GM19463 (cell line): ENCODE data around the gene POC5.
"Not testable (repeated sequence)": the region's sequence is repeated elsewhere in the genome, so short reads cannot be mapped to it uniquely, and the experiment has no call there.

Source experiments
- ATAC-seq: cut with Tn5 transposase; IDR thresholded peaks from one replicate; pipeline ENCODE4 v1.9.1; 2021; ENCODE audit warnings: mild to moderate bottlenecking, moderate library complexity; ENCODE audit not compliant: unreplicated experiment

The POC5 gene

GRCh38 chr5:75717082-75717922 lies at the start of gene POC5:
Gene POC5 (minus strand): TSS chr5:75717437. CDS start chr5:75712937, 4,500 bp downstream.
- ATAC-seq, result peak; percentile 90

- no peak for ATAC-seq
Measured at GRCh38 chr5:75758116-75758515, 40.9 kb upstream of the POC5 start.

- ATAC-seq, result no peak
Measured at GRCh38 chr5:75756981-75757380, 39.7 kb upstream of the POC5 start.

GRCh38 chr5:75756211-75756610 lies 39.0 kb upstream of the POC5 start:
- ATAC-seq, result no peak

GRCh38 chr5:75753182-75753581 lies 35.9 kb upstream of the POC5 start:
- no peak for ATAC-seq

GRCh38 chr5:75744355-75744754 lies 27.1 kb upstream of the POC5 start:
- ATAC-seq, result no peak

GRCh38 chr5:75736273-75736672 lies 19.0 kb upstream of the POC5 start:
- ATAC-seq, result no peak

- ATAC-seq, result no peak
Measured at GRCh38 chr5:75734913-75735789, 17.9 kb upstream of the POC5 start.

GRCh38 chr5:75733767-75734166 lies 16.5 kb upstream of the POC5 start:
- ATAC-seq, result no peak

GRCh38 chr5:75731515-75731914 lies 14.3 kb upstream of the POC5 start:
- ATAC-seq, result not testable (repeated sequence)

GRCh38 chr5:75729321-75729720 lies 12.1 kb upstream of the POC5 start:
- no peak for ATAC-seq

- no peak for ATAC-seq
Measured at GRCh38 chr5:75727931-75728330, 10.7 kb upstream of the POC5 start.

GRCh38 chr5:75726224-75726623 lies 9.0 kb upstream of the POC5 start:
- not testable (repeated sequence) for ATAC-seq

- no peak for ATAC-seq
Measured at GRCh38 chr5:75723378-75723777, 6.1 kb upstream of the POC5 start.

GRCh38 chr5:75721573-75721972 lies 4.3 kb upstream of the POC5 start:
- ATAC-seq, result no peak

GRCh38 chr5:75720882-75721281 lies 3.6 kb upstream of the POC5 start:
- ATAC-seq, result no peak

GRCh38 chr5:75716715-75717081 lies 539 bp downstream of the POC5 start:
- ATAC-seq, result peak; percentile 17

GRCh38 chr5:75712091-75712490 lies 5.1 kb downstream of the POC5 start:
- ATAC-seq, result no peak

- ATAC-seq, result no peak
Measured at GRCh38 chr5:75711151-75711550, 6.1 kb downstream of the POC5 start.

- ATAC-seq, result no peak
Measured at GRCh38 chr5:75710637-75711036, 6.6 kb downstream of the POC5 start.

- ATAC-seq, result no peak
Measured at GRCh38 chr5:75707911-75708509, 9.2 kb downstream of the POC5 start.

- ATAC-seq, result no peak
Measured at GRCh38 chr5:75706775-75707174, 10.5 kb downstream of the POC5 start.
